ENCODE data around the gene SPDYE4. TPM values are rescaled to one million over a fixed set of nuclear protein-coding genes. Genes with fewer than 3 reads are reported as not detected.
"Not testable (repeated sequence)": the region's sequence is repeated elsewhere in the genome, so short reads cannot be mapped to it uniquely, and the experiment has no call there.

The SPDYE4 gene
- total RNA-seq: not detected
- polyA plus RNA-seq: not detected

- H3K36me3 ChIP-seq (ENCODE audit: insufficient read depth): no peaks in the 10 kb centered on the region
- WGBS: 91% methylated on average over 15 of the region's 15 CpGs
- H3K4me3 ChIP-seq (ENCODE audit: low read depth, low read length): no peak within 1 kb of the TSS
- H3K4me1 ChIP-seq (ENCODE audit: insufficient read depth): no peaks in the 10 kb centered on the region
- no peak for DNase-seq (ENCODE audit: extremely low spot score)
- no peak within 1 kb of the TSS for H3K27ac ChIP-seq (ENCODE audit: low read depth)
Measured at GRCh38 chr17:8758137-8758596, at the start of gene SPDYE4. TSS of gene SPDYE4 (minus strand) at chr17:8758546. CDS start at chr17:8758382, 164 bp downstream.

GRCh38 chr17:8806926-8807550 is 48.7 kb upstream of the SPDYE4 start:
- H3K27ac ChIP-seq (ENCODE audit: low read depth): no peak overlapping the region
- WGBS: 63% methylated on average over 4 of the region's 4 CpGs
- no peak for DNase-seq (ENCODE audit: extremely low spot score)
- H3K4me3 ChIP-seq (ENCODE audit: low read depth, low read length): no peak overlapping the region
- H3K4me1 ChIP-seq (ENCODE audit: insufficient read depth): no peaks in the 10 kb centered on the region
- no peaks in the 10 kb centered on the region for H3K36me3 ChIP-seq (ENCODE audit: insufficient read depth)

GRCh38 chr17:8806253-8806925 is 48.0 kb upstream of the SPDYE4 start:
- 88% methylated on average over 3 of the region's 3 CpGs for WGBS
- Histone ChIP-seq H3K27ac (ENCODE audit: low read depth) (no peak overlapping the region), H3K4me3 (ENCODE audit: low read depth, low read length) (no peak overlapping the region), H3K4me1 (ENCODE audit: insufficient read depth) (no peaks in the 10 kb centered on the region), H3K36me3 (ENCODE audit: insufficient read depth) (no peaks in the 10 kb centered on the region)
- DNase-seq (ENCODE audit: extremely low spot score): no peak

GRCh38 chr17:8805396-8805795 is 47.0 kb upstream of the SPDYE4 start:
- not testable (repeated sequence) for H3K36me3 ChIP-seq (ENCODE audit: insufficient read depth); H3K4me3 ChIP-seq (ENCODE audit: low read depth, low read length); H3K4me1 ChIP-seq (ENCODE audit: insufficient read depth); H3K27ac ChIP-seq (ENCODE audit: low read depth); DNase-seq (ENCODE audit: extremely low spot score)
- 89% methylated on average over 10 of the region's 10 CpGs for WGBS

GRCh38 chr17:8803531-8804420 is 45.4 kb upstream of the SPDYE4 start:
- H3K4me3 ChIP-seq (ENCODE audit: low read depth, low read length): no peak overlapping the region
- no peak for DNase-seq (ENCODE audit: extremely low spot score)
- H3K4me1 ChIP-seq (ENCODE audit: insufficient read depth): no peaks in the 10 kb centered on the region
- 74% methylated on average over 19 of the region's 19 CpGs for WGBS
- H3K27ac ChIP-seq (ENCODE audit: low read depth): no peak overlapping the region
- no peaks in the 10 kb centered on the region for H3K36me3 ChIP-seq (ENCODE audit: insufficient read depth)

- Histone ChIP-seq H3K36me3 (ENCODE audit: insufficient read depth) (no peaks in the 10 kb centered on the region), H3K27ac (ENCODE audit: low read depth) (no peak overlapping the region), H3K4me3 (ENCODE audit: low read depth, low read length) (no peak overlapping the region), H3K4me1 (ENCODE audit: insufficient read depth) (no peaks in the 10 kb centered on the region)
- no peak for DNase-seq (ENCODE audit: extremely low spot score)
- WGBS: 84% methylated on average over 6 of the region's 6 CpGs
Measured at GRCh38 chr17:8801135-8801840, 42.9 kb upstream of the SPDYE4 start.

GRCh38 chr17:8800656-8801055 is 42.3 kb upstream of the SPDYE4 start:
- no peaks in the 10 kb centered on the region for H3K36me3 ChIP-seq (ENCODE audit: insufficient read depth)
- H3K4me1 ChIP-seq (ENCODE audit: insufficient read depth): no peaks in the 10 kb centered on the region
- H3K27ac ChIP-seq (ENCODE audit: low read depth): no peak overlapping the region
- DNase-seq (ENCODE audit: extremely low spot score): no peak
- no peak overlapping the region for H3K4me3 ChIP-seq (ENCODE audit: low read depth, low read length)
- WGBS: 79% methylated on average over 2 of the region's 2 CpGs

- Histone ChIP-seq H3K36me3 (ENCODE audit: insufficient read depth) (no peaks in the 10 kb centered on the region), H3K4me3 (ENCODE audit: low read depth, low read length) (no peak overlapping the region), H3K4me1 (ENCODE audit: insufficient read depth) (no peaks in the 10 kb centered on the region), H3K27ac (ENCODE audit: low read depth) (no peak overlapping the region)
- DNase-seq (ENCODE audit: extremely low spot score): no peak
- 53% methylated on average over 15 of the region's 15 CpGs for WGBS
Measured at GRCh38 chr17:8799570-8800212, 41.3 kb upstream of the SPDYE4 start.

GRCh38 chr17:8798846-8799569 is 40.7 kb upstream of the SPDYE4 start, which contains the start of gene MFSD6L:
TSS of gene MFSD6L (minus strand) at chr17:8799365. CDS start at chr17:8799120, 245 bp downstream.
- 18% methylated on average over 61 of the region's 62 CpGs for WGBS

GRCh38 chr17:8798176-8798845 is 40.0 kb upstream of the SPDYE4 start:
- 53% methylated on average over 23 of the region's 23 CpGs for WGBS
- Histone ChIP-seq H3K4me3 (ENCODE audit: low read depth, low read length) (no peak overlapping the region), H3K36me3 (ENCODE audit: insufficient read depth) (no peaks in the 10 kb centered on the region), H3K4me1 (ENCODE audit: insufficient read depth) (no peaks in the 10 kb centered on the region), H3K27ac (ENCODE audit: low read depth) (no peak overlapping the region)
- no peak for DNase-seq (ENCODE audit: extremely low spot score)

More at GRCh38 chr17:8798846-8799569, 40.7 kb upstream of the SPDYE4 start, which contains the start of gene MFSD6L:
- H3K27ac ChIP-seq (ENCODE audit: low read depth): no peak within 1 kb of the TSS
- H3K36me3 ChIP-seq (ENCODE audit: insufficient read depth): no peaks in the 10 kb centered on the region
- no peak within 1 kb of the TSS for H3K4me3 ChIP-seq (ENCODE audit: low read depth, low read length)
- no peak for DNase-seq (ENCODE audit: extremely low spot score)
- H3K4me1 ChIP-seq (ENCODE audit: insufficient read depth): no peaks in the 10 kb centered on the region

GRCh38 chr17:8797621-8798175 is 39.4 kb upstream of the SPDYE4 start:
- no peaks in the 10 kb centered on the region for H3K4me1 ChIP-seq (ENCODE audit: insufficient read depth)
- WGBS: 78% methylated on average over 14 of the region's 14 CpGs
- H3K27ac ChIP-seq (ENCODE audit: low read depth): no peak overlapping the region
- no peak for DNase-seq (ENCODE audit: extremely low spot score)
- H3K36me3 ChIP-seq (ENCODE audit: insufficient read depth): no peaks in the 10 kb centered on the region
- no peak overlapping the region for H3K4me3 ChIP-seq (ENCODE audit: low read depth, low read length)

GRCh38 chr17:8794636-8795035 is 36.3 kb upstream of the SPDYE4 start:
- Histone ChIP-seq H3K4me1 (ENCODE audit: insufficient read depth) (no peaks in the 10 kb centered on the region), H3K36me3 (ENCODE audit: insufficient read depth) (no peaks in the 10 kb centered on the region), H3K27ac (ENCODE audit: low read depth) (no peak overlapping the region), H3K4me3 (ENCODE audit: low read depth, low read length) (no peak overlapping the region)
- no peak for DNase-seq (ENCODE audit: extremely low spot score)
- WGBS: 59% methylated on average over 7 of the region's 7 CpGs
